NCI-H1930 (cell line): ENCODE measurements around the gene RBAK.
"Not testable (repeated sequence)": the region's sequence is repeated elsewhere in the genome, so short reads cannot be mapped to it uniquely, and the experiment has no call there.

ENCODE experiments used
- DNase-seq, 2 experiments: peaks; one replicate each; lab custom pipeline; 2025; lab: John Stamatoyannopoulos, UW

The RBAK gene

GRCh38 chr7:5051731-5052130 is 6.1 kb downstream of the RBAK start:
- not testable (repeated sequence) for DNase-seq

GRCh38 chr7:5053175-5053574 is 7.5 kb downstream of the RBAK start:
- no peak for DNase-seq

- DNase-seq, result no peak
Observed at GRCh38 chr7:5063698-5064097, 18.0 kb downstream of the RBAK start.

GRCh38 chr7:5064391-5065106 is 18.9 kb downstream of the RBAK start:
- DNase-seq, result no peak

GRCh38 chr7:5065107-5065407 is 19.4 kb downstream of the RBAK start:
- no peak for DNase-seq

GRCh38 chr7:5068521-5068920 is 22.9 kb downstream of the RBAK start:
- DNase-seq, result no peak

GRCh38 chr7:5070206-5070605 is 24.5 kb downstream of the RBAK start:
- DNase-seq, result no peak

GRCh38 chr7:5075187-5075586 is 29.5 kb downstream of the RBAK start:
- DNase-seq, result not testable (repeated sequence)

- DNase-seq, result no peak
Observed at GRCh38 chr7:5077740-5078139, 32.1 kb downstream of the RBAK start.

GRCh38 chr7:5082806-5083205 is 37.1 kb downstream of the RBAK start:
- no peak for DNase-seq

GRCh38 chr7:5083311-5083711 is 37.7 kb downstream of the RBAK start:
- no peak for DNase-seq

GRCh38 chr7:5086256-5086655 is 40.6 kb downstream of the RBAK start:
- no peak for DNase-seq

GRCh38 chr7:5088228-5088833 is 42.7 kb downstream of the RBAK start:
- not testable (repeated sequence) for DNase-seq

- DNase-seq, result no peak
Observed at GRCh38 chr7:5088906-5089305, 43.2 kb downstream of the RBAK start.

GRCh38 chr7:5093948-5094347 is 48.3 kb downstream of the RBAK start:
- no peak for DNase-seq

GRCh38 chr7:5094641-5095040 is 49.0 kb downstream of the RBAK start:
- DNase-seq, result no peak

- DNase-seq, result no peak
Observed at GRCh38 chr7:5116359-5116758, 70.7 kb downstream of the RBAK start.

GRCh38 chr7:5117095-5117970 is 71.7 kb downstream of the RBAK start:
- no peak for DNase-seq
